Inferior parietal cortex (tissue), 1 donor: ENCODE results near the gene GRM7.

Source experiments
- DNase-seq: peaks from one replicate; pipeline ENCODE4 v3.0.0-alpha.2; 2016; ENCODE audit errors: extremely low spot score

Gene GRM7

DNA sequence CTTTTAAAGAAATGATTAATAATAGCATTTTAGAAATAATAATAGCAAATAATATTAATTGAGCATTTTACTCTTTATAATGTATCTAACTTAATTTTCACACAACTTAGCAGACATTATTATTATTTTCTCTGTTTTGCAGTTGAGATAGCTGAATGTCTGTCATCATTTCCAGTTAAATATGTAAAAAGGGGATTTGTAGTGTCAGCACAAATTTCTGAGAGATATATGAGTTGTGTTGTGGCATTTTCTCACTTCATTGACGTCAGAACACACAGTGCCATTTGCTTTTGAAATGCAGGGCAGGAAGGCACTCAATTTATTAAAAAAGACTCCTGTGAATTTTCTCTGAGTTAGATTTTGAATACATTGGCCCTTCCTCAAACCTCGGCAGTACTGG, 111.0 kb downstream of the GRM7 start:
- DNase-seq = no peak

- DNase-seq = no peak
Observed at GRCh38 chr3:6985848-6986247, 124.9 kb downstream of the GRM7 start.

GRCh38 chr3:6989608-6990291, 128.8 kb downstream of the GRM7 start:
- DNase-seq = peak; percentile 42

DNA sequence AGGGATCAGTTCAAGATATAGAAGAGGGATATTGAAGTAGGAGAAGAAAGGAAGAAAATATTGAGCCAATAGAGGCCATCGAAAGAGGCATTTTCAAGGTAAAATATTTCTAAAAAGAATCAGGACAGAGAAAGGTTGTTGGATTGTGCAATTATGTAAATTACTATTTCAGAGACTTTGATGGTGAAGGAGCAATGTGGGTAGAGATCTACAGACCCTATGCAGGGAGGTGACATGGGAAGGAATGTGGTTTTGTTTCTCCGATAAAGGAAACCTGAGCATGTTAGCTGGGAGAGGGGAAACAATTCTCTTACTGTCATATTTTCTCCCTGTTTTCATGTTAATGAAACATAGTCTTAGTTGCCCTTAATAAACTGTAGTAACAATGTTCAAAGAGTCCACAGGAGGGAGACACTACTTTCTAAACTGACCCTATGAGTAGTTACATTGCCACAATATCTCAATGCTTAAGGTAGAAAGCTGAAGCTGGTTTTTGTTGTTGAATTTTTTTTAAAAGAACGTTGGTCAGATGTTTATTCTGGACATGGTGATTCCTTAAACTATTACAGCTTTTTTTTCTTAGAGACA, 133.3 kb downstream of the GRM7 start:
- no peak for DNase-seq

DNA sequence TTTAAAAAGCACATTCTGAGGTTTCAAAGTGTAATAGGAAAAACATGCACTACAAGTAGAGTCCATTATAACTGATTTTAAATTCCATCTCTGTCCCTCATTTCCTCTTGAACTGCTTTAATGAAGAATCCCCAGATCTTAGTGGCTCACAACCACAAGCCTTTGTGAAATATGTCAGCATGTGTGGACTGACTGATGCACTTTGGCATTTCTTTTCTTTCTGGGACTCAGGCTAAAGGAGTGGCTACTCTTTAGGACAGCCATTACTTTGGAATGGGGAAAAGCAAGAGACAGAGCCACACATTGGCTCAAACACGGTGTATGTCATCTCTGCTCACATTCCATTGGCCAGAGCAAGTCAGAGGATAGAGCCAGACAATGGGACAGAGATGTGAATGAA, 139.6 kb downstream of the GRM7 start:
- no peak for DNase-seq

DNA sequence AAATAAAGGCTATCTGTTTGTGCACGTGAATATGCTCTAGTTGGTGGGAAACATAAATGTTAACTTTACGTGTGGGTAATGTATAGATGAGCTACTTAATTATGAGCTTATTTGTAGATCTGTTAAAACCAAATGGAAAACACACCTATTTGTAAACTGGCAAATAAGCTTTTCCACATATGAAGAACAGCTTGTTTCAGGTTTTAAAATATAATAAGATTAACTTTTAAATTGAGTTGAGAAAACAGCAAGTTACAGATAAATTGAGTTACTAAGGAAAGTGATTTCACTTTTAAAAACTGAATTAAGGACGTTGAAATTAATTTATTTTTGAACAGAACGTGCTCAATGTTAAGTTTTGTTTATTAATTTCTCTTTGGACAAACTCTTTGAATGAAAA, 140.5 kb downstream of the GRM7 start:
- DNase-seq = no peak

DNA sequence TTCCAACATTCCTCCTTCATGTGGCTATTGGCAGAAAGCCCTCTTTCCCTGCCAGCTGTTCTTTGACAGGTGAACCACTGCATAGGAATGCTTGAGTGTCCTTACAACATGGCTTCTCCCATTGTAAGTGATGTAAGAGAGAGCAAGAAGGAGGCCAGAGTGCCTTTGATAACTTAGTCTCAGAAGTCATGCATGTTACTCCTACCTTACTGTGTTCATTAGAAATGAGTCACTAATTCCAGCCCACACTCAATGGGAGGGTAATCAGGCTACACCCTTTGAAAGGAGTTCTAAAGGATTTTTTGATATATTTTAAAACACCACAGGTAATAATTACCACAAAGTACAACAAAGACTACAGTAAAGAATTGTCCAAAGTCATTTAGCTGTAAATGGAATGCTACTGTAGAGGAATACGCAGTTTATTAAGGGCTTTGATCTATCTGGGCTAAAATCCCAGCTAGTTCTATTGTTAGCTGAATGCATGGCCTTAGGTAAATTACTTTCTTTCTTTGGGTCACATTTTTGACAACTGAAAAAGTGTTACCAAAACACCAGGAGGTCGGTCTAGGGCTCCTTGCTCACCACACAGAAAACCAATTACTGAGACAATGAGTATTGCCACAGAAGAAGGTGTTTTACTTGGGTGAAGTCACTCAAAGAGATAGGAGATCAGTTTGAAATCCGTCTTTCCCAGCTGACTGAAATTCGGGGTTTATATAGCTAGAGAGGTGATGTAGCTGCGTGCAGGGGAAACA, 154.9 kb downstream of the GRM7 start:
- no peak for DNase-seq

DNA sequence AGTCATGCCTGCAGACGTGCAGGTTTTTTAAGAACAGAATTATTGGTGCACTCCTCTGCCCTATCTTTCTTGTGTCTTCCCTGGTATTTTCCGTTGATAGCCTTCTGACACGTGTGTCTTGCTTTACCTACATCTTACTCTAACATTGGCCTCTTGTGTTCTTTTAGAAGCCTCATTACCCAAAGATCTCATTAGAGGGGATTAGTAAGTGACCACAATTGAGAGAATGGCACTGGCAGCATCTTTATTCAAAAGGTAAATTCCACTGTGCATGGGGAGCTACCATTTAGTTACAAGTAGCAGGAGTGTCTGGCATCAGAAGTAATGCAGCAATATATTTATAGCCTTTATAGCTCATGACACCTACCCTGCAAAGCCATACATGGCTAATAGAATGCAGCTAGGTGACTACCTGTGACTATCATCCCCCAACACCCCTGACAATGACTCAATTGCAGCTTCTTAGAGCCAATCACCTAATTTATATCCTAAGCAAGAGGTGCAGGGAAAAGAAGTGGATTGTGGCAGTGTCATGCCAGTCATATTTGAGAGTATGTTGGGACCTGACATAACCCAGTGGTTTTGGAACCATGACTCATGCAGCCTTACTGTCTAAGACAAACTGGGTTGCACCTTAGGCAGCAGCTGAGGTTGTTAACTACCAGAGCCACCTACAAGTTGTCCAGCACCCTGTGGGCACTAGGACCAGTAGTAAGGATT, 164.8 kb downstream of the GRM7 start:
- no peak for DNase-seq

DNA sequence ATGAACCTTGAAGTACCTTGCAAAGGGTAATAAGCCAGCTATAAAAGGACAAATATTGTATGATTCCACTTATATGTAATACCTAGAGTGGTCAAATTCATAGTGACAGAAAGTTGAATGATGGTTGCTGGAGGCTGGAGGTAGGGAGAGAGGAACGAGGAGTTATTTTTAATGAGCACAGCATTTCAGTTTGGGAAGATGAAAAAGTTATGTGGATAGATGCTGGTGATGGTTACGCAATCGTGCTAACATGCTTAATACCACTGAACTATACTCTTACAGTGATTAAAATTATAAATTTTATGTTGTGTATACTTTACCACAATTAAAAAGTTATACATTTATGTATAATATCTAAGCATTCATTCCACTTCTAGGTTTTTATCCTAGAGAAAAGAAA, 168.6 kb downstream of the GRM7 start:
- DNase-seq = no peak

GRCh38 chr3:7038394-7038793, 177.5 kb downstream of the GRM7 start:
- DNase-seq = no peak

DNA sequence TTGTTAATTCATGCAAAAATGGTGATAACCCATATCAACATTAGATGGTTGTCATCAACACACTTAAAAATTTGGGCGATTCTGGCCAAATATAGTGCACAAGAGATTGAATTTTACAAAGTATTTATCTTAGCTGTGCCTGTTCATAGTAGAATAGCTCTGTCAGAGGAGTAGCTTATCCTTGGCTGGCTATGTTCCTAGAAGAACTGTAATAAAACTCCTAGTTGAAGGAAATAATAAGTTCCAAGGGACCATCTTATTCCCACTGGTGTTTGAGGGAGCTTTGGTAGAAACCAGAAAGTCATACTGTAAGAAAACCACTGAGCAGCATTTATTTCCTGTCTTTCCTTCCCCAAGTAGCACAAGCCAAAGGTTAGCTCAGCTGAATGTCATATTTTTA, 201.8 kb downstream of the GRM7 start:
- no peak for DNase-seq

DNA sequence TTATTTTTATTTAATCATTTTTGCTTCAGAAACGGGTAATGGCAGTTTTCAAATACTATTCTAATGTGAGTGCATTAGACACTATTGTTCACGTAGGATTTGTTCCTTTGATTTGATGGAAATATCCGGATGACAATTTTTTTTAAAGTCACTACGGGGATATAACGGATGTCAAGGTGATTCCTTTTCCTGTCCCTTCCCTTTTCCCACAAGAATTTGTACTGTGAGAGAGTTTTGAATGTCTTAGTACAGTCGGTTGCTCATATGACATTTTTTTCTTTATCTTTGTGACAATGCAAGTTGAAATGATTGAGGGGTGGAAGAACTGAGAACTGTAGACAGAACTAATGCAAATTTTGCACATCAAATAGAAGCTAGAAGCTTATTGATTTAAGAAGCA, 209.5 kb downstream of the GRM7 start:
- no peak for DNase-seq

- no peak for DNase-seq
Observed at GRCh38 chr3:7074217-7074616, 213.3 kb downstream of the GRM7 start.

GRCh38 chr3:7075117-7075516, 214.2 kb downstream of the GRM7 start:
- no peak for DNase-seq

GRCh38 chr3:7075901-7076300, 215.0 kb downstream of the GRM7 start:
- no peak for DNase-seq

DNA sequence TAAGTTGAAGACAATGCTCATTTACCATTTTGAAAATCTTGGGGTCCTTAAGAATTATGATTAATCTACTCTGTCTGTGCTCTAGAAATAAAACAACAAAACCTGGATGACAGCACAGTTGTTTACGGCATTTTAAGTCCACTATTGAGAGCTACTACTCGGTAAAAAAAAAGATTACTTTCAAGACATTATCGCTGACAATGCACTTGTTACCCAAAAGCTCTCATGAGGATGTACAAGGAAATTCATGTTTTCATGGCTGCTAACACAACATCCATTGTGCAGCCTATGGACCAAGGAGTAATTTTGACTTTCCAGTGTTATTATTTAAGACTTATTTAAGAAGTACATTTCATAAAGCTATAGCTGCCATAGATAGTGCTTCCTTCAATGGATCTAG, 221.3 kb downstream of the GRM7 start:
- no peak for DNase-seq

GRCh38 chr3:7086417-7086816, 225.5 kb downstream of the GRM7 start:
- no peak for DNase-seq

- no peak for DNase-seq
Observed at GRCh38 chr3:7095116-7095515, 234.2 kb downstream of the GRM7 start.

DNA sequence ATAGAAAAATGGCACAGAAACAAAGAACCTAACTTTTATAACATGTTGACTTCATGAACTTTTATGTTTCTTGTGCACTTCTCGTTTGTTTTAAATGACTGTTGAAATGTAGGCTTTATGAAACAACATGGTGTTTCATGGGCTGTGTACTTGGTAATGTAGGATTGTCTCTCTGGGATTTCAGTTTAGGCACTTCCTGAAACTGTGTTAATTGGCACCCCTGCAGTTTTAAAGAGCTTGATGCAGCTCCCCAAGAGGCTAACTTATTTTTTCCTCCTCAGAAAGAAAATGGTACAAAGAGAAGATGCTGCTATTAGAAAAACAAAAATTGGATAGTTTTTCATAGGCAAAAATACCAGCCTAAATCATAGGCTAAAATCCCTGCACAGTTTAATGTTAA, 239.2 kb downstream of the GRM7 start:
- DNase-seq = no peak

GRCh38 chr3:7106635-7107034, 245.7 kb downstream of the GRM7 start:
- DNase-seq = no peak

- DNase-seq = no peak
Observed at GRCh38 chr3:7112523-7113056, 251.7 kb downstream of the GRM7 start.

DNA sequence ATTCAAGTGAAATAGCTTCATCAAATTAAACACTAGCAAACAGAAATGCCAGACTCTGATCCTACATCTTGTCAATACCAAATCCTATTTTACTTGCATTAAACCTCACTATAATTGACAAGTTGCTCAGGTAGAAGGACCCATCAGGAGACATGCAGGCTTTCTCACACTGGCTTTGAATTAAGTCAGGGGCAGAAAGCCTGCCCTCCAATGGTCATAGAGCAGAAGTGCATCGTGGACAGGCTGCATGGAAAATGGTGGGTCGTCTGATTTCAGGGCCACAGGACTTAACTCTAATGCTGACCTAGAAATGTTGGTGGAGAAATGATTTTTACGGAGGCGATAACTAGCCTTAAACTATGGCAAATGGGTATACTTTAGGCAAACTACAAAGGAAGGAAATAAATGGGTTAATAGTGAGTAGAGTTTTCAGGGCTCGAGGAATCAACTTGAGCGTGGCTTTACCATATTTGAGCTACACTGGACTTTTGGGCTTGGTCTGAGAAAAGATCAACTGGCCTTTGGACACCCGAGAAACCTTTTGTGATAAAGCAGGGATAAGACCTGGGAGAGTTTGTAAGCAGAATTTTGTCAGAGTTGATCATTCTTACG, 283.9 kb downstream of the GRM7 start:
- no peak for DNase-seq
